Activated CD4-positive, alpha-beta T cell treated with anti-CD3 and anti-CD28 coated beads, Interleukin-2, amount 50 U/mL, for 1 hour (primary cell): ENCODE measurements around the gene TNRC6C.
A peak's percentile ranks its signal among the peaks of the same experiment; 100 is the strongest.
"Not testable (repeated sequence)": the region's sequence is repeated elsewhere in the genome, so short reads cannot be mapped to it uniquely, and the experiment has no call there.

ENCODE experiments used
- DNase-seq: peaks from one replicate; pipeline ENCODE4 v3.0.0-alpha.2; 2020

The TNRC6C gene

GRCh38 chr17:78128551-78129350 is 170.2 kb downstream of the TNRC6C start, which contains the start of gene TMC6:
Gene TMC6, minus strand, starts transcription at chr17:78128755. Its CDS starts 1,923 bp downstream, at chr17:78126832.
- DNase-seq: peak; percentile 69

DNA sequence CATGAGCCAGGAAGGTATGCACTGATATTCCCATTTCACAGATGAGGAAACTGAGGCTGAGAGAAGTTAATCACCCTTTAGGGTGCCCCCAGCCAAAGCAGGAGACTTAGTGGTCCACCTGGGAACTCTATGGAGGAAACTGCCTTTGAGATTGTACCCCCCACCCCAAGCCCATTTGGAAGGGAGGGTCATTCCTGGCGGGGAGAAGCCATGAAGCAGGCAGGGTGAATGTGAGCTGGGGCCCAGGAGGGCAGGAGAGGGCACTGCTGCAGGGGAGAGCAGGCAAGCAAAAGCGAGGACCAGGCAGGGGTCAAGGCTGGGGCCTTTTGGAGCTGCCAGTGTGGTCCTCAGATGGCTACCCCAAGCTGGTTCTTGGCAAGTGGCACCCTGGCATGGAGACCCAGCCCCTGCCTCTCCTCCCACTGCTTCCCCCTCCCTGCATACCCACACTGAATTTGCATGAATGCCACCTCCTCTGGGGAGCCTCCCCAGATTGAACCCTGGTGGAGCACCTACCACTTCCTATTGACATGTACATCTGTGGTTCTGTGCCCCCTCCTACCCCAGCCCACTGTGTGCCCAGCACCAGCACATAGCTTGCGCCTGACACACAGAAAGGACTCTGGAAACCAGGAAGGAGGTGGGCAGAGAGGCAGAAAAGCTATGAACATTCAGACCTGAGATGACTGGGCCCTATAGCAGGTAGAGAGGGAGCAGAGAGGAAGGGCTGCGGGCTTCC is 171.0 kb downstream of the TNRC6C start:
- DNase-seq: peak; percentile 43

DNA sequence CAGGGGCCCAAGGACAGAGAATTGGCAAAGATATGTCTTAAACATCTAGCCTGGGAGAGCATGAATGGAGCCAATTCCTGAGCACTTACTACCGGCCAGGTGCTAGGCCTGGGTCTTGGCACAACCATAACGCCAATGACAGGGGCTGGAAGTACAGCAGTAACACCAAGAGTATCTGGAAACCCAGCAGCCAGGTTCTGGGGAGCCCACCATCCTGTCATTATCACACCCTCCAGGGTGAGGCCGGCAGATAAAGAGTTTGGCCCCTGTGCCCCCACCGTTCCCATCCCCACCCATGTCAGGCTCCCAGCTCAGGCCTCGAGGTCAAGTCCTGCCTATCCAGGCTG is 171.6 kb downstream of the TNRC6C start:
- no peak for DNase-seq

DNA sequence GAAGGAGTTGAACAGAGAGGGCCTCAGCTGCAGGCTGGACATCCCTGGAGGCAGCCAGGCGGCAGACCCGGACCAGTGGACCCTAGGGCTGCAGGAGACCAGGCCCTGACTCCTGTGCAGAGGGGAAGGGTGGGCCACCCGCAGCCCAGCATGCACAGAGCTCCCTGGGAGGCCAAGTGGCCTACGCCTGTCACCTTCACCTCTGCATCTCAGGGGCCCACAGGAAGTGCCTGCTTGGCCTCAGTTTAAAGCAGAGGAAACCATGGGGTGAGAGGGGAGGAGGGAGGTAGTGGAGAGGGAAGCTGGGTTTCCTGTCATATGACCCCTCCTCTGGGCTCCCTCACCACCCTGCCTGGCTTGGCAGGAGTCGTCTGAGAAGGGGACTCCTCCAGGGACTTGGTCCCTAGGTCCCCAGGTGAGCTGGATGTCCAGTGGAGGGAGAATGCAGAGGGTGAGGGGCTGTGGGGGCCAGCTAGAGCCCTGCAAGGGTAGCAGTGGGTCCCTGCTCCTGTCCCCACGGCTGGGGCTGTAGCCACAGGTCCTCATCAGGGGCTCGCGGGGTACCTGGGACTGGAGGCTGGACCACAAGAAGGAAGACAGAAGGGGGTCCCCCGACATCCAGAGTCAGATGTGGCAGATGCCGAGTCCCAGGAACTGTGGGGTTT is 172.1 kb downstream of the TNRC6C start, which contains the start of gene TMC8:
TMC8 (plus strand) TSS at position 335 of the 665 bp plus-strand sequence. CDS start 818 bp downstream, outside the sequence.
- DNase-seq: peak; percentile 65

- no peak for DNase-seq
Observed at GRCh38 chr17:78131172-78132083, 172.9 kb downstream of the TNRC6C start.

GRCh38 chr17:78132084-78132676 is 173.7 kb downstream of the TNRC6C start:
- peak; percentile 50 for DNase-seq

GRCh38 chr17:78132767-78133178 is 174.3 kb downstream of the TNRC6C start:
- DNase-seq: no peak

GRCh38 chr17:78133179-78133951 is 174.9 kb downstream of the TNRC6C start:
- DNase-seq: no peak

- DNase-seq: peak; percentile 79
Observed at GRCh38 chr17:78133971-78134898, 175.7 kb downstream of the TNRC6C start.

DNA sequence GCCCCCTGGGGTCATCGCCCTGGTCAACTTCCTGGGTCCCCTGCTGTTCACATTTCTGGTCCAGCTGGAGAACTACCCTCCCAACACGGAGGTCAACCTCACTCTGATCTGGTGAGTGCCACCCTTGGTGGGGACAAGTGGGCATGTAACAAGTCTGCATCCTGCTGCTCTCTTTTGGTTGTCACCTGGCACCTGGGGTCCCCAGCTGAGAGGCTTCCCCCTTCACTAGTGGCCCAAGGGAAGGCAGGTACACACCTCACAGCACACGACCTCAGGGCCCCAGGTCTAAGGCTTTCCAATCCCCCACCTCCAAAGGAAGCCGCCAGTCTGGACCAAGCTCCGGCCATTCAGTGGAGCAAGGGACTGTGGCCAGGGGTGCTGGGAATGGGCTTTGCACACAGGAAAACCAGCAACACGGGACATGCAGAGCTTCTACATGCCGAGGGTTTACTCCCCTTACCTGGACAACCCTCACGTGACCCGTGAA is 176.4 kb downstream of the TNRC6C start:
- no peak for DNase-seq

DNA sequence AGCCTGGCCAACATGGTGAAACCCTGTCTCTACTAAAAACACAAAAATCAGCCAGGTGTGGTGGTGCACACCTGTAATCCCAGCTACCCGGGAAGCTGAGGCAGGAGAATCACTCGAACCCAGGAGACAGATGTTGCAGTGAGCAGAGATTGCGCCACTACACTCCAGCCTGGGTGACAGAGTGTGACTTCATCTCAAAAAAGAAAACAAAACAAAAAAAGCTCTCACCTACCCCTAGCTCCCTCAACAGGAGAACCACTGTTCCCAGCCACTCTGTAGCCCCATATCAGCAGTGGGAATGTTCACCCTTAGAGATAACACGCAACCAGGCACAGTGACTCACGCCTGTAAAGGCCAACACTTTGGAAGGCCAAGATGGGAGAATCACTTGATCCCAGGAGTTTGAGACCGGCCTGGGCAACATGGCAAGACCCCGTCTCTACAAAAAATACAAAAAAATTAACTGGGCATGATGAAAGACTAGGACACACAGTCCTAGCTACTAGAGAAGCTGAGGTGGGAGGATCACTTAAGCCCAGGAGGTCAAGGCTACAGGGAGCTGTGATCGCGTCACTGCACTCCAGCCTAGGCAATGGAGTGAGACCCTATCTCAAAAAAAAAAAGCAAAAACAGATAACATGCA is 177.5 kb downstream of the TNRC6C start:
- no peak for DNase-seq

DNA sequence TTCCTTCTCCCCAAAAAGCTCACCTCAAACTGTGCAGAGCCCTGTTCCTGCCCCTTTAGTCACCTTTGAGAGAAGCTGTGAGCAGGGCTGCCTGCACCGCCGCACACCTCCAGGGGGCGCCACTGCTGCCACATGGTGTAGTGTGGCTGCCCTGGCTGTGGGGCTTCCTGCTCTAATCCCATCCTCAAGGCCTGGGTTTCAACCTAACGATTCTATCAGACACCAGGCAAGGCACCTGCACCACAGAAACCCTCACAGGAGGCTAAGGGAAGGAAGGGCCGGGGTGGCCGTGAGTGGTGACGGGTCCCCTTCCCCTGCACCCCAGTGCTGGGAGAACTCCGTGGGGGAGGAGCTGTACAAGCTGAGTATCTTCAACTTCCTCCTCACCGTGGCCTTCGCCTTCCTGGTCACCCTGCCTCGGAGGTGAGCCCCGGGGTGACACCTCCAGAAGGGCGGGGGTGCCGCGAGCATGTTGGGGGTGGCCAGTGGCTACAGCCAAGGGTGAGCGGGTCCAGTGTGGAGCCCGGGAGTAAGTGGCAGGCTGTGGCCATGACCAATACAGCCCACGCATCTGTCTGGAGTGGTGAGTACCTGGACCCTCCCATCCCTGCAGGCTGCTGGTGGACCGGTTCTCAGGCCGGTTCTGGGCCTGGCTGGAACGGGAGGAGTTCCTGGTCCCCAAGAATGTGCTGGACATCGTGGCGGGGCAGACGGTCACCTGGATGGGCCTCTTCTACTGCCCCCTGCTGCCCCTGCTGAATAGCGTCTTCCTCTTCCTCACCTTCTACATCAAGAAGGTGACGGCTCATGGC is 179.1 kb downstream of the TNRC6C start:
- peak; percentile 47 for DNase-seq

GRCh38 chr17:78138204-78139060 is 179.9 kb downstream of the TNRC6C start:
- DNase-seq: no peak

DNA sequence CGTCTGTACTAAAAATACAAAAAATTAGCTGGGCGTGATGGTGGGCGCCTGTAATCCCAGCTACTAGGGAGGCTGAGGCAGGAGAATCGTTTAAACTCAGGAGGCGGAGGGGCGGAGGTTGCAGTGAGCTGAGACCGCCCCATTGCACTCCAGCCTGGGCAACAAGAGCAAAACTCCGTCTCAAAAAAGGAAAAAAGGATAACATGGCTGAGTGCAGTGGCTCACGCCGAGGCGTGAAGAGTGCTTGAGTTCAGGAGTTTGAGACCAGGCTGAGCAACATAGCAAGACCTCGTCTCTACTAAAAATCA is 181.3 kb downstream of the TNRC6C start:
- not testable (repeated sequence) for DNase-seq

DNA sequence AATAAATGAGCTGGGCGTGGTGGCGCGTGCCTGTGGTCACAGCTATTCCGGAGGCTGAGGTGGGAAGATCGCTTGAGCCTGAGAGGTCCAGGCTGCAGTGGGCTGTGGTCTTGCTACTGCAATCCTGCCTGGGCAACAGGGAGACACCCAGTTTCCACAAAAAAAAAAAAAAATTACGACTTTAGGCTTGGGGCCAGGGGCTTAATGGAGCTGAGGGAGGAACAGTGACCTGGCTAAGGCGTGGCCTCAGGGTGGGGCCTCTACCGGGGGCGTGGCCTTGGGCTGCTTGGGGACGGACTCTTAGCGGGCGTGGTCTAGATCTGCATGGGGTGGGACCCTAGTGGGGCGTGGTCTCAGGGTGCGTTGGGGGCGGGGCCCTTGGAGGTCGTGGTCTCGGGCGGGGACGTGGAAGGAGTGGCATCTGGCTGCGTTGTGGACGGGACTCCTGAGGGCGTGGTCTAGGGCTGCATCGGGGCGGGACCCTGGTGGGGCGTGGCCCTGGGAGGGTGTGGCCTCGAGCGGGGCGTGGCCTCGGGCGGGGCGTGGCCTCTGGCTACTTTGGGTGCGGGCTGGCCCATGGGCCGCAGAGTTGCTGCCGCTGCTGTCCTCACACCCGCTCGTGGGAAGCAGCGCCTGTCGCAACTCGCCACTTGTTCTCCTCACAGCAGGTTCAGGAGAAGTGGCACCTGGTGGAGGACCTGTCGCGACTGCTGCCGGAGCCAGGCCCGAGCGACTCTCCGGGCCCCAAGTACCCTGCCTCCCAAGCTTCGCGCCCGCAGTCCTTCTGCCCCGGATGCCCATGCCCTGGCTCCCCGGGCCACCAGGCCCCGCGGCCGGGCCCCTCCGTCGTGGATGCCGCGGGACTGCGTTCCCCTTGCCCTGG is 181.9 kb downstream of the TNRC6C start:
- peak; percentile 93 for DNase-seq

DNA sequence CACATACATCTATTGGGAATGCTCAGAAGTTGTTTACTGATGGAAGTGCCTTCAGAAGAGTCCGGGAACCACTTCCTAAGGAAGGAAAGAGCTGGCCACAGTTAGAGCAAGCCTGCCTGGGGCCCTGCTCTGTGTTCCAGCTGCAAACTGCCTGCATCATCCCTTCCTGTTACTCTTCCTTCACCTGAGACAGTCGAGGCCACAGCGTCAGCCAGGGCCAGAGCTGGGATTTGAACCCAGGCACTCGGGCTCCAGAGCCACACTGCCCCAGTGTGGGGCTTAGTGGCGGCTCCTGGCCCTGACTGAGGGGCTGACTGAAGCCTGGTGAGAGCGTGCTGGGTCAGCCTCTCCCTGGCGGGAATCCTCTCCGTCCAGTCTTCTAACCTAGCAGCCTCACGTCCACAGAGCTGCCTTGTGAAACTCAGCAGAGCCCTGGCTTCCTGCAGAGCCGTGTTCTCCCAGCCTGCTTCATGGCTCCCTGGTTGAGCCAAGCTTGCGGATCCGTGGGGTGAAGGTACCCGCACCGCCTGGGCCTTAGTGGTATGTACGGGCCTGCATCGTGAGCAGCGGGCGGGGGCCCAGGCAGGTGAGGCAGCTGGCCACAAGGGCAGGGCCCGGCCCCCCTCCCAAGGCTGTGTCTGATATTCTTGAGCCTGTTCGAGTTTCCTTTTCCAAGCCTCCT is 183.1 kb downstream of the TNRC6C start:
- DNase-seq: no peak
